Fibroblast of the aortic adventitia (primary cell): Measurements from ENCODE around the gene FOXC1. TPM values are rescaled to one million over a fixed set of nuclear protein-coding genes. Genes with fewer than 3 reads are reported as not detected.

Source experiments
- DNase-seq: peaks from one replicate; pipeline ENCODE4 v3.0.0-alpha.2; 2010; ENCODE audit warnings: low read depth
- H3K4me3 ChIP-seq: 2 replicates; pipeline ENCODE4 v1.5.1; 2011; ENCODE audit warnings: low read depth, mild to moderate bottlenecking, control low read depth, low read length, moderate library complexity
- CTCF ChIP-seq: IDR thresholded peaks from 2 replicates; pipeline ENCODE4 v1.5.1; 2011; ENCODE audit warnings: mild to moderate bottlenecking, low read length, control low read depth, inconsistent platforms; ENCODE audit not compliant: insufficient read depth
- total RNA-seq: library from RNA; depleted of rRNA; stranded (reverse); fragments of >200 nt; gene quantifications from 2 replicates; pipeline ENCODE4 v1.2.3, GENCODE V29; 2012; ENCODE audit warnings: low replicate concordance

Gene FOXC1
- total RNA-seq, 1 donor = 15.7 TPM

DNA sequence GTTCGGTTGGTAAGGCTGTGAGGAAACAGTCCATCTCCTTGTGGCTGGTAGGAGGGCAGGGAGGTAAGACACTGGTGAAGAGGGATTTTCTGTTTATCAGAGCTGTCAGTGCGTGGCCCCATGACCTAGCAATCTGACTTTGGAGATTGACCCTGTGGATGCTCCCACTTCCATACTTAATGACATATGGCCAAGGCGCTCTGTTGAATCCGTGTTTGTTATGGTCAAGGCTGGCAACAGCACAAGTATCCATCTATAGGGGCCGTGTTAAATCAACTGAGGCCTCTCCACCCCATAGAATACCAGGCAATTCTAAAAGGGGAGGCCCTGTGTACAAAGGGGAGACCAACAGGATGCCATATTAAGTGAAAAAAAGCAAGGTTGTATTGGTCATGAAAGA lies 25.6 kb upstream of the FOXC1 start:
- TF ChIP-seq CTCF = no peak
- DNase-seq = no peak
- no peak overlapping the region for H3K4me3 ChIP-seq

DNA sequence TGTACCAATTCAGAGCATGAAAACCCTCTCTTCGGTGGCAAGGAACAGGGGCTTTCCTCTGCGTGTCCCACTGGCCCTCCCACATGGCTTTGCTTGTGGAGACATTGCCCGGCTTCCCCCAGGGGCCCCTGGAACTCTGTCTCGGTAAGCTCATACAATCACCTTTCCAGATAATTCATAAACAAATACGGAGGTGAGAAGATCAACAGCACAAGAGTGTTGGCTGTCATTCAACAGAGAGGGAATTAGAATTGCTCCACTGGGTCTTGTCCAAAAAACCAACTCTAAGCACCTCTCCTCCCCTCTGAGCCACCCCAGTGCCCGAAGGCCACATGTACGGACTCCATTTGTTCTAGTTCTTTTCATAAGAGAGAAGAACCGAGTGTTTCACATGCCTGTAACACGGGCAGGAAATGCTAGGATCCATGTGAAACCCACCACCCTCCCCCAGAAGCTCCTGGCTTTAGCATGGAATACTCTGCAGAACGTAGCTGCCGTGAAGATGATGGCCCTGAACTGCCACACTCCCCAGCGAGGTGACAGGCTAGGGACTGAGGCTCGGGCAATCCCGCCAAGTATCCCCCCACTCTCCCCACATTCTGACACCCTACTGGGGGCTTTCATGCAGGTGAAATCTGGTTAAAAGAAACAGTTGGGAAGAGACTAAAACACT lies 24.6 kb upstream of the FOXC1 start:
- DNase-seq = no peak
- TF ChIP-seq CTCF = no peak
- H3K4me3 ChIP-seq = no peak overlapping the region

DNA sequence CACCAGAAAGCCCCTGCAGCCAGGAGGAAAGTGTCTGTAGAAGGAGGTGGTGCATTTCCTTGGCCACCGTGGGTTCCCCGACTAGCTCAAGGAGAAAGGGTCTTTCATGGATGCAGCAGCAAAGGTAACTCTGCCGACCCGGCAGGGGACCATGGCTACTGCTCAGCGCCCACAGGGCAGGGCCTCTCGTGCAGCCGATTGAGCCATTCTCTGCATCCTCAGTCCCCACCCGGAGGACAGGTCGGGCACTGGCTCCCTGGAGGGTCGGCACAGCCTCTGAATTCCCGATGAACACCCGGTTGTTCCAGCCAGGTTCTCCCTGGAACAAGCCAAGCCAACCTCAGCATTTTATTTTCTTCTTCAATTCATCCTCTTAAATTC lies 24.1 kb upstream of the FOXC1 start:
- TF ChIP-seq CTCF = no peak
- H3K4me3 ChIP-seq = no peak overlapping the region
- DNase-seq = no peak

- H3K4me3 ChIP-seq = no peak overlapping the region
- TF ChIP-seq CTCF = no peak
- DNase-seq = no peak
Observed at GRCh38 chr6:1586256-1586655, 23.5 kb upstream of the FOXC1 start.

DNA sequence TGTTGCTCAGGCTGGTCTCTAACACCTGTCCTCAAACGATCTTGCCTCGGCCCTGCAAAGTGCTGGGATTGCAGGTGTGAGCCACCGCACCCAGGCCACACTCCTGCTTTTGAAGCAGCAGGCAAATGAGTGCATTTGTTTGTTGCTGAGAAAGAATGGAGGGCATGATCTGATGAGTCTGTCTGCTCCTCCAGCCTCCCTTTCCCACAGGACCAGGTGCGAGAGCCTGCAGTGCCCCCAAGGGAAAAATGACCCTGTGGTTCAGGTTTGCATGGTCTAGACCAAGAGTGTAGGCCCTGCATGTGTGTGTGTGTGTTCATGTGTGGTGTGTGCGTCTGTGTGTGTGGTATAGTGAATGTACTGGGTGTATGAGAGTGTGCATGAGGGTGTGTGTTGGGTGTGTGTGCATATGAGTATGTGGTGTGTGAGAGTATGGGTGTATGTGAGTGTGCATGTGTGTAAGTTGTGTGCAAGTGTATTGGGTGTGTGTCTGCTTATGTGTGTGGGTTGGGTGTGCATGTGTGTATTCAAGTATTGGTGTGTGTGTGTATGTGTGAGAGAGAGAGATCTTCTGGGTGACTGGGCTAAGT lies 22.8 kb upstream of the FOXC1 start:
- TF ChIP-seq CTCF = no peak
- no peak for DNase-seq
- no peak overlapping the region for H3K4me3 ChIP-seq

DNA sequence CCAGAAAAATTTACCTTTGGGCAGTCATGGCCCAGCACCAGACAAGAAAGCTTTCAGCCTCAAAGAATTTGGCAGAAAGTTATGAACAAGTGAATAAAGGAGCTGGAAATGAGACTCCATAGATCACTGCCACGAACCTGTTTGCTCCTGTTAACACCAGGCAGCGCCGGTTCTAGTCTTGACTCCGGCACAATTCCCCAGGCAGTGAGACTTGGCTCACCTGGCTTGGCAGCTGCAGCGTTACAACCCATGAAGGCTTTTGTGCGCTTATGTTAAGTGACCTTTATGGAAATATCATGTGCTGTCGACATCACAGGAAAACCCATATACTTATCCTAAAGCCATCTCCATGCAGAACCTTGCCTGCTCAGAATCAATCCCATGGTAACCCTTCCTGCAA lies 22.2 kb upstream of the FOXC1 start:
- no peak overlapping the region for H3K4me3 ChIP-seq
- TF ChIP-seq CTCF = no peak
- DNase-seq = no peak

GRCh38 chr6:1587977-1588376 lies 21.7 kb upstream of the FOXC1 start:
- H3K4me3 ChIP-seq = no peak overlapping the region
- DNase-seq = no peak
- no peak for TF ChIP-seq CTCF
